HG03575 (cell line): Measurements from ENCODE around the gene CRELD2.

ENCODE experiments used
- ATAC-seq: cut with Tn5 transposase; IDR thresholded peaks from one replicate; pipeline ENCODE4 v1.9.1; 2021; ENCODE audit not compliant: unreplicated experiment, insufficient number of reproducible peaks, low FRiP score; ENCODE audit errors: extremely low read depth

The CRELD2 gene

DNA sequence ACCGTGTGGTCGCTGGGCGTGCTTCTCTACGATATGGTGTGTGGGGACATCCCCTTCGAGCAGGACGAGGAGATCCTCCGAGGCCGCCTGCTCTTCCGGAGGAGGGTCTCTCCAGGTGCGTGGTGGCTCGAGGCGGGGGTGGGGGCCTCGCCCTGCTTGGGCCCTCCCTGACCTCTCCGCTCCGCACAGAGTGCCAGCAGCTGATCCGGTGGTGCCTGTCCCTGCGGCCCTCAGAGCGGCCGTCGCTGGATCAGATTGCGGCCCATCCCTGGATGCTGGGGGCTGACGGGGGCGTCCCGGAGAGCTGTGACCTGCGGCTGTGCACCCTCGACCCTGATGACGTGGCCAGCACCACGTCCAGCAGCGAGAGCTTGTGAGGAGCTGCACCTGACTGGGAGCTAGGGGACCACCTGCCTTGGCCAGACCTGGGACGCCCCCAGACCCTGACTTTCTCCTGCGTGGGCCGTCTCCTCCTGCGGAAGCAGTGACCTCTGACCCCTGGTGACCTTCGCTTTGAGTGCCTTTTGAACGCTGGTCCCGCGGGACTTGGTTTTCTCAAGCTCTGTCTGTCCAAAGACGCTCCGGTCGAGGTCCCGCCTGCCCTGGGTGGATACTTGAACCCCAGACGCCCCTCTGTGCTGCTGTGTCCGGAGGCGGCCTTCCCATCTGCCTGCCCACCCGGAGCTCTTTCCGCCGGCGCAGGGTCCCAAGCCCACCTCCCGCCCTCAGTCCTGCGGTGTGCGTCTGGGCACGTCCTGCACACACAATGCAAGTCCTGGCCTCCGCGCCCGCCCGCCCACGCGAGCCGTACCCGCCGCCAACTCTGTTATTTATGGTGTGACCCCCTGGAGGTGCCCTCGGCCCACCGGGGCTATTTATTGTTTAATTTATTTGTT lies 44.6 kb downstream of the CRELD2 start:
- no peak for ATAC-seq

DNA sequence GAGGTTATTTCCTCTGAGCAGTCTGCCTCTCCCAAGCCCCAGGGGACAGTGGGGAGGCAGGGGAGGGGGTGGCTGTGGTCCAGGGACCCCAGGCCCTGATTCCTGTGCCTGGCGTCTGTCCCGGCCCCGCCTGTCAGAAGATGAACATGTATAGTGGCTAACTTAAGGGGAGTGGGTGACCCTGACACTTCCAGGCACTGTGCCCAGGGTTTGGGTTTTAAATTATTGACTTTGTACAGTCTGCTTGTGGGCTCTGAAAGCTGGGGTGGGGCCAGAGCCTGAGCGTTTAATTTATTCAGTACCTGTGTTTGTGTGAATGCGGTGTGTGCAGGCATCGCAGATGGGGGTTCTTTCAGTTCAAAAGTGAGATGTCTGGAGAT lies 45.2 kb downstream of the CRELD2 start:
- no peak for ATAC-seq

DNA sequence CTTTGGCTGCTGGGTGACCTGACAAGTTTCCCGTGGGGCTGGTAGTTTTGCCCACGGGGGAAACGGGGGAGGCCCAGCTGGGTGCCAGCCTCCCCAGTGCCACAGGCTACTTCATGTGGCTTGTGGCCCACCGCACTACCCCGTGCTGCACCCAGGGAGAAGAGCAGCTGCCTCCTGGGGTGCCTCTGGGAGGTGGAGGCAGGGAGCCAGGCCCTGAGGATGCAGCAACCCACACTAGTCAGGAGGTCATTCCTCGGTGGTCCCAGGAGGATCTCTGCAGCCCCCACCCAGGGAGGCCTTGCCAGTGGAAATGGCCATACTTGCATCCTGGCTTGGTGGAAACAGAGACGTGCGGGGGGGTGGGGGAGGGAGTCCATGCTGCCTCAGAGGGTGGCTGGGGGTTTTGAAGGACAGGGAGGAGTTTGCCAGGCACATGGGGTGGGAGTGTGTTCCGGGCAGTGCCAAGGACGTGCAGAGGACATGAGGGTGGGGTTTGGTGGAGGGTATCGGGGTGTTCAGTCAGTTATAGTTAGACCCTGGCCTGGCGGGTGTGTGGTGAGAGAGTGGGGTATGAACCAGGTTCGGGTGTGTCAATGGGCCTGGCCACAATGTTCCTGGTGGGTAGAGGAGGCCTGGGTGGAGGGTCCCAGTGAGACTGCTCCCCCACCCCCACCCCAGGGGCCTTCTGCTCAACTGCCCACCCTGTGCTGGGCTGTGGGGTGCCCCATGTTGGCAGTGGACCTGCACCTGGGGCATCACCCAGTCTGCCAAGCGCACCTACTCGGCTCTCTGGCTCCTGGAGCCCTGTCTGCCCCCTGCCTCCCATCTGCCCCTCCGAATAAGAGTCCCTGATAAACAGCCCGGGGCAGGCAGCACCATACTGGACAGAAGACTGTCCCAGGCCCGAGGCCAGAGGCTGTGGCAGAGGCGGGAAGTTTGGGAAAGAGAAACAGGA lies 46.0 kb downstream of the CRELD2 start:
- no peak for ATAC-seq

DNA sequence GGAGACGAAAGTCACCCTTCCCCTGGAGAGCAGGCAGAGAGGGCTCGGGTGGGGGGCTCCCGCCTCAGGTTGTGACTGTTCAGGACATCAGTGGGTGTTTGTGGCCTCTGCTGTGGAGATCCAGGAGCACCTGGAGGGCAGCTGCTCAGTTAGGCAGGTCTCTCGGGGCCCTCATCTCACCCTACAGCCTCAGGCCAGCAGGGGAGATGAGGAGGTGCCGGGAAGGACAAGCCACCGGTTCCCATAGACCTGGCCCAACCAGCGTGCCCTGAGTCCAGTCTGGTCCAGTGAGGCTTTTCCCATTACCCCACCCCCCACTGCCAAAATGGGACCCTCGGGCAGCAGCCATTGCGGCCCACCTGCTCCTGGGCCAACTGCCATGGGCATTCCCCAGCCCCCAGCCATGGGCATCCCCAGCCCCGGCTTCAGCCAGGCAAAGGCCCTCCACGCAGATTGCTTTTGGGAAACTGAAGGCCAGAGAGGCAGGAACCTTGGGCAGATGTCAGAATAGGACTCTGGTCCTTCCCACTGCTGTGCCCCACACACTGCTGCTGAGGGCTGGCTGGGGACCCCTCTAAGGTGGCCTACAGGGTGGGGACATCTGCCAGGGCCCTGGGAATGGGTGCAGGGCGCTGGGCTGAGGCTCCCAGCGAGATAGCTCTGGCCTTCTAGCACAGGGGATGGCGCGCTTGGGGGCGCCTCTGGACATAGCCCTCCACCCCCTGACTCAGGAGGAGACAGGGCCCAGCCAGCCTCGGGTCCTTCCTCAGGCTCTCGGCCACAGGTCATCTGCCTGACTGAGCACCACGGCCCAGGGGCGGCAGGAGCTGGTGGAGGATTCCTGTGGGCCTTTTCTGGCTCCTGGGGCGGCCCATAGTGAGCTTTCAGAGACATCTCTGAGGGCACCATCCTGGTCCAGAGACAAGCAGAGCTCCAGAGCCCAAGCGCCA lies 46.9 kb downstream of the CRELD2 start:
- ATAC-seq, result no peak

DNA sequence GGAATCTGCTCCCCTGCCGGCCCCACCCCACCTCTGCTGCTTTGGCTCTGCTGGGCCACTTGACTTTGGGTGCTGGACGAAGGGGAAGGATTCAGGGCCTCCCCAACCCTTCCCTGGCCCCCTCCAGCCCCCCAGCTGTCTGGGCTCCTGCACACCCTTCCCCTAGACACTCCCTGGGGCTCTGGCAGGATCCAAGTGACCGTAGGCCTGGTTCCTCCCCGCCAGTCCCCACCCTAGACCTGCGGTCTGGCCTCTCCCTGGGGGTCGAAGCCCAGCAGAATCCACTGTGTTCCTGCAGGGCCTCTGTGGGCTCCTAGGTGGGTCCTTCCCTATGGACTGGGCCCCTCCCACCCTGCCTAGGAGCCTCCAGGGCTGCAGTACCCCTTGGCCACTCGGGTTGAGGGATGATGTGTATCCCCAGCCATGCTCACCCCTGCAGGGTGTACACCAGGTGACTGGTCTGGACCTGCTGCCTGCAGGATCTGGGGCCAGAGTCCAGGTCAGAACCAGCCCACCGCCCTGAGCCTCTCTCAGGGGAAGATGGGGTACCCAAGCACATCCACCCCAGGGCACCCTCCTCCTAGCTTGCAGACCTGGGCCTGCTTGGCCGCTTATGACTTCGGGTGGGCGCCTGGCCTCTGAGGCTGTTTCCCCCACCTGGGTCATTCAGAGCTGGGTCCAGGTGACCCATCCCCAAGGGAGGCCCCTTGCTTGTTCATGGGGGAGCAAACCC lies 47.8 kb downstream of the CRELD2 start:
- ATAC-seq, result no peak

DNA sequence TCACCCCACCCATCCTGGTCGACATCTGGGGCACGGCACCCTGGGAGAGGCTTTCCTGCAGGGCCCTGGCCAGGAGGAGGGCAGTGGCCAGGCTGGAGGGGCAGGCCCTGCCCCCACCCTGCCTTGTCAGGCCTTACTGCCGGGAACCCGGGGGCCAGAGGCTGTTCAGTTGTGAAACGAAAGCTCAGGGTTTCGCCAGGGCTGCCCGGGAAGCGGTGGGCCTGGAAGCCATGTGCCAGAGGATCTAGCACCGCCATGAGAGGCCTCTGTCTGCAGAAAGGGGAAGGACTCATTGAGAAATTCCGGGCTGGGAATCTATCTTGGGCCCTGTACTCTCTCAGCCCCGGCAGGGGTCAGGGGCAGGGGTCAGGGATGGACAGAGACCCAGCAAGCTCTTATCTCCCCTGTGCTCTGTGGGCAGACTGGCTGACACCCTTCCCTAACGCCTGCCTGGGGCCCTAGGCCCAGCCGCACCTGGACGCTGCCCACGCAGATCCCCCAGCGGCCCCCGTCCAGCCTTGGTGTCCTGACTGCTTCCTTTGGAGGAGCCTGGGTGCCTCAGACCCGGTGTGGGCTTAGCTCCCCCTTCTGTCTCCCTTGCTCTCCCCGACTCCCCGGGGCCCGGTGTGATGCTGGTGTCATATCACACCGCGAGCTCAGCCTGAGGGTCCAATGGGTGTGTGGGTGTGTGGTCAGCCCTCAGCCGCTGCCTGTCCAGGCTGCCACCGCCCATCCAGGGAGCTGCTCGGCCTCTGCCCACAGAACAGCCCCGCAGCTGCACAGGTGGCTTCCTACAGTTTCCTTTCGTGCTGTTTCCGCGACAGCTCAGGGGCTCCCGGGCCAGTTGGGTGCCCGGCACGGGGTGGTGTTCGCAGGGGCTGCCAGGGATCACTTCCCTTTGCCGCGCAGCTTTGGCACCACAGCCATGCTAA lies 48.6 kb downstream of the CRELD2 start:
- ATAC-seq, result no peak

DNA sequence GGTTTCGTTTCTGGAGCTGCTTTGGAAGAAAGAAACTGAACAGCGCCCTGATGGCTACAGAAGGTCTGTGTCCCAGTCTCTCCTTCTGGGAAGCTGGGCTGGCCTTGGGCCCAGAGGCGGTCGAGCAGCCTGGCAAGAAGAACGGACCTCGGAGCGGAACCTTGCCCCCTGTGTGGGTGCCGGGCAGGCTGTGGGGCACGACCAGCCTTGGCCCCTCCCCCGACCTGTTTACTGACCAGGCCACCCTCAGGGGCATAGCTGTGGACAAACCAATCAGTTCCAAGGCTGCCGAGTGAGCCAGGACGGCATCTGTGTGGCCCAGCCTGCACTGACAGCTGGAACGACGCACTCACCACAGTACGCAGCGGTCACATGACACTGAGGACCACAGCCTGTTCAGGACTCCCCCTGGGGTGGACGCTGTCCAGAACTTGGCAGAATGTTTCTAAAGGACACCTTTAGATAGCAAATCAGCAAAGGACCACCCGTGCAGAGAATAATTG lies 49.3 kb downstream of the CRELD2 start:
- ATAC-seq, result no peak

DNA sequence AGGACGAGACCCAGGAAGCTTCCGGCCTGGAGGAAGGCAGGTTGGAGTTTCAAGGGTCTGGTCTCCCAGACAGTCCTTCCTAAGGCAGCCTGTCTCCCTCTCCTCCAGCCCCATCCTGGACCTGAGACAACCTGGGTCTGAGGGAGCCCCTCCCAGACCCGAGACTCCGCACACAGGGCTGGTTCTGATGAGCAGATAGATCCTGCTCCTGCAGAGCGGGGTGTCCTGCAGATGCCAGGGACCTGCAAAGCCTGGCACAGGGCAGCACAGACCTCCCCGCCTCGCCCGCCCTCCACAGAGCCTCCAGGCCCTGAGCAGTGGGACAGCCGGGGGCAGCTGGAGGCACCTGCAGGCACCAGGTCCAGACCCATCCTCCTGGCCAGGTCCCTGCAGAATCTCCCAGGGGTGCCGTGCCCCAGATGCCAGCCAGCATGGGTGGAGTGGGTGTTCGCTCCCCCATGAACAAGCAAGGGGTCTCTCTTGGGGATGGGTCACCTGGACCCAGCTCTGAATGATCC lies 49.9 kb downstream of the CRELD2 start:
- no peak for ATAC-seq

DNA sequence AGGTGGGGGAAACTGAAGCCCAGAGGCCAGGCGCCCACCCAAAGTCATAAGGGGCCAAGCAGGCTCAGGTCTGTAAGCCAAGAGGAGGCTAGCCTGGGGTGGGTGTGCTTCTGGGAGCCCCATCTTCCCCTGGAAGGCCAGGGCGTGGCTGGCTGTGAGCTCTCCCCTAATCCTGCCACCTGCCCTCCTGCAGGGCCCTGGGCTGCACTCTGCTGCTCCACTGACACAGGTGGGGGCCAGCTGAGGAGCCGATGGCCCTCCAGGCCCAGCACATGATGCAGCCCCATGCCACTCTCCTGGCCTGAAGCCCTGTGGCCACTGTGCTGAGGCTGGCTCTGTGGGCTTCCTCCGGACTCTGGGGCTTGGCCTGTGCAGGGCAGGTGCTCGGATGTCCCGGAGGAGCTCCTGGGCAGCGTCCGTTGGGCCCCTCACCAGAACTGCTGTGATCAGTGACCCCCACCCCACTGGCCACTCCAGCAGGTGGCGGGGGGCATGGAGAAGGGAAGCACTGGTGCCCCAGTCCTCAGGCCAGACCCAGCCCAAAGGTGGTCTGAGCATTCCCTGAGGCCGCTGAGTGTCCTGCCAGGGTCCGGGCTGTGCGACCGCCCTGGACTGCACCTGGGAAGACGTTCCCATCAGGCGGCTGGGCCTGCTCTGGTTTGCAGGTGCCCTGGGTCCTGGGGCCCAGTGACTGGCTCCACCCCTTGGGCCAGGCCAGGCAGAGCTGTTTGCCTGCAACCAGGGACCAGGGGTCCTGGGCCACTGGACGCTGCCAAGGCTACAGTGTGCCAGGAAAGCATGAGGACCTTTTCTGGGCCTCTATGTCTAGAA lies 50.6 kb downstream of the CRELD2 start:
- no peak for ATAC-seq

DNA sequence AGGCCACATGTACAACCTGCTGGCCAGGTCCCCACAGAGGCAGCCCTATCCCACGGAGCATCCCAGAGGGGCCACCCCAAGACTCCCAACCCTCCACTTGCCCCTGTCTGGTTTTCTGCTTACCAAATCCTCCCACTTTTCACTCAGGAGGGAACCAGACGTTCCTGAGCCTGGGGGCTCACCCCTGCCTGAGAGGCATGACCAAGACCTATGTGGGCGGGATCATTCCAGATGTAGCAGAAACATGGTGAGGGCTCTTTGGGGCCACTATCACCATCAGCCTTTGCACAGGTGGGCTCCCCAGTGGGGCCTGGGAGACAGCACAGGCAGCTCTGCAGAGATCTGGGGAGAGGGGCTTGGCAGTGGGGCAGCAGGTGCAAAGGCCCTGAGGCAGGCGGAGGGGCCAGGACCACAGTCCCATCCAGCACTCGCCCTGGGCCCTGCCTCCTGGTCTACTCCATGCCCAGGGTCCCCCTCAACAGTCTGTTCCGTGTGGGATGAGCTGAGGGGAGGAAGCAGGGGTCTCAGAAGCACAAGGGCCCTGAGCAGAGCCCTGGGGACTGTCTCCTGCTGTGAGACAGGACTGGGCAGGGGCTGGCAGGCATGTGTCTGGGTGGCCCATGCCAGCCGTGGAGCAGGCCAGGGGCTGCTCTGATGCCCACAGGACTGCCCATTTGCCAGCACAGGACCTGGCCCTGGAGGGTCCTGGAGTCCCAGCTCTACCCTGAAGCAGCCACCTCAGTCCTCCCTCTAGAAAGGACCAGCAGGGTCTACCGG lies 51.5 kb downstream of the CRELD2 start:
- ATAC-seq, result no peak

DNA sequence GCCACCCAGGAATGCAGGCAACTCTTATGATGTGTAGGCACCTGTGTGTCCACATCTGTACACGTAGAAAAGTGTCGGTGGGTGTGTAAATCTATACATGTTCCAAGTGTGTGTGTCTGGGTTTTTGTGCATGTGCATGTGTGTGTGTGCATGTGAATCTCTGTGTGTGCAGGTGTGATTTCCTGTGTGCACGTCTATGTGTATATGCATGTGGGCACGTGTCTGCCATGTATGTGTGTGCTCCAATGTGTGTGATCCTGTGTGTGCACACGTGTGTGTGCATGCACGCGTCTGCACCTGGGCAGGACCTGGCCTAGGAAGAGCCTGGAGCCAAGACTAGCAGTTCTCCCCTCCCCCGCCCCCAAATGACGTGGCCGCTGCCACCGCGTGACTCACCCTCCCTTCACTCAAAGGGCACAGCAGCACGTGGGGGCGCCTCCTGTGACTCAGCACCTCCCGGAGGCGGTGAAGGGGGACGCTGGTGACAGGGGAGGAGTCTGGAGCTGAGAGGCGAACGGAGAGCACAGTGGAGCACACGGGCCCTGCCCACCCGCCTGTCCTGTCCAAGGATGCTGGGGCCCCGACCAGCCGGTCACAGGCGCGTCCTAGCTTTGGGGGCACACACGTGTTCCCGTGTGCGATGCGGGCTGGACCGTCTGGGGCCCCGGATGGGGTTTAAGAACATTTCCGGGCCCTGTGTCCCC lies 52.2 kb downstream of the CRELD2 start:
- no peak for ATAC-seq

DNA sequence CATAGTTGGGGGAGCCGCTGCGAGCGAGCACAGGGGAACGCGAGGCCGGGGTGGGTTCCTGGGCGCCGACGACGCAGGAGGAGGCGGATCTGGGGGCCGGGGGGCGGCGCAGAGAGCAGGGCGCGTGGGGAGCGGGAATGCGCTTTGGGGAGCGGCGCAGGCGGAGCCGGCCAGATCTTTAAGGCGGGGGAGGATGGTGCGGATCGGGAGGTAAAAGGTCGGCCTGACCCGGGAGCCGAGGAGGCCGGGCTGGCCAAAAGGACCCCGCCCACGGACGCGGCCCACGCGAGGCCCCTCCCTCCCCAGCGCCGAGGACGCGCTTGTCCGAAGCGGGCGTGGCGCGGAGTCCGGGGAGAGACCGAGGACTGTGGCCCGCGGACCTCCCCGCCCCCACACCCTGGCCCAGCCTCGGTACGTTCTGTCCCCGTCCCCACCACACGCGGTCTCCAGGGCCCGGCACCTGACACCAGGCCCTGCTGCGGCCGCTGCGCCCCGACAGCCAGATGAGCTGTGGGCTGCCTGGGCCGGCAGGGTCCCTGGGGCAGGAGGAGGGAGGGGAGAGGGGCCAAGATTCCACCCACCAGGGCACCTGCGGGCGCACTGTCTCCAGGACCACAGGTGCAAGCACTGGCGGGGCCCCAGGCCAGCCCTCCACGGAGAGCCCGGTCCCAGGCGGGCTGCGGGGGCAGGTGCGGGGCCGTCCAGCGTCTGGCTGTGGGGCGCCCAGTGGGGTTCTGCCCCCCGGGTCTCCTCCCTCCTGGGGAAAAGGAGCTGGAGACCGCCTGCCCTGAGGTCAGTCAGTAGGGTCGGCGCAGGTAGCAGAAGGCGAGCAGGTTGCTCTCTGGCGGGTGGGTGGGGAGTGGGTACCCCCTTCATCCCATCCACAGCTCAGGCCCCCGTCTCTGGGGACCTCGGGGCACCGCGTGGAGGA lies 53.1 kb downstream of the CRELD2 start:
- ATAC-seq, result no peak

DNA sequence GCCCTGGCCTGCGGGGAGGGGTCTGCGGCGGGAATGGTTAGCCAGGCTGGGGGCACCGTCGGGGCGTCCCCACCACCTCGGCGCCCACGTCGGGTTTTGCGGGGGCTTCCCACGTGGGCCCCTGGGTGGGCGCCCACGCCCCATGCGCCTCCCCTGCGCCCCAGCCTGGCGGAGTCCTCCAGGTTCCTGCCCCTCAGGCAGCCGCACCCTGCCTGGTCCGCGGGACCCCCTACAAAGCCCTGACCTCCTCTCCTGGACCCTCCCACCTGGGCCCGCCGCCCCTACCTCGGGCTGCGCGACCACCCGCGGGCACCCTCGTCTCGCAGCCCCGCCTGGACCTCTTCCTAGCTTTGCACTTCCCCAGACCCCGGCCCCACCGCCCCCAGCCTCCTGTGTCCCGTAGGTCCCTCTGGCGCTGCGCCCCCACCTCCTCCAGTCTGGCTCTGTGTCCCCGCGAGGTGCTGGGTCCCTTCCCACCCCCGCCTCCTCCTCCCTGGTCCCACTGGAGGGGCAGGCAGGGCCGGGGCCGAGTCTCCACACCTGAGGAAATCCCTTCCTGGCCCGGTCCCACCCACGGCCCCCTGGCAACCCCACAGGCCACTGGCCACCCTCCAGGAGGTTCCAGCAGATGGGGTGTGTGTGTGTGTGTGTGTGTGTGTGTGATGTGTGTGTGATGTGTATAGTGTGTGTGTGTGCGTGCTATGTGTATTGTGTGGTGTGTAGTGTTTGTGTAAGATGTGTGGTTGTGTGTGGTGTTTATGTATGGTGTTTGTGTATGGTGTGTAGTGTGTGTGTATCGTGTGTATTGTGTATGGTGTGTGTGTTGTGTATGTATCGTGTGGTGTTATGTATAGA lies 54.0 kb downstream of the CRELD2 start:
- no peak for ATAC-seq
